Measurements from ENCODE around the gene NCOR1. TPM values are rescaled to one million over a fixed set of nuclear protein-coding genes. Genes with fewer than 3 reads are reported as not detected.

NCOR1 gene
- 98.4 and 111 TPM in 2 replicates for total RNA-seq

GRCh38 chr17:16215273-16215964 is at the start of gene NCOR1:
TSS of gene NCOR1 (minus strand) at chr17:16215534. CDS start at chr17:16194569, 20,965 bp downstream.

GRCh38 chr17:16217002-16217635 is 1.8 kb upstream of the NCOR1 start, which contains the start of gene PIGL:
TSS of gene PIGL (plus strand) at chr17:16217210. CDS start at chr17:16217227, 17 bp downstream.

GRCh38 chr17:15999141-15999973 is 216.0 kb downstream of the NCOR1 start, which contains the start of the genes TTC19 and ZSWIM7:
TSS of gene TTC19 (plus strand) at chr17:15999824. CDS start at chr17:15999849, 25 bp downstream.
TSS of gene ZSWIM7 (minus strand) at chr17:15999704. CDS start at chr17:15999594, 110 bp downstream.

Small RNAs within 50 kb of the gene (small RNA-seq; reads per million reads assigned to genes)
- gene RNU6-314P (not detected), gene RNU6-862P (not detected)

Other genes with a start within 250 kb of the NCOR1 start
- gene ZSWIM7, start 215.8 kb downstream of the NCOR1 start, total RNA-seq: 14.4 and 17.1 TPM in 2 replicates
- 31.1 and 34.8 TPM in 2 replicates for gene TTC19, start 215.7 kb downstream of the NCOR1 start, total RNA-seq
- gene PIGL, start 1.7 kb upstream of the NCOR1 start, total RNA-seq: 20.4 and 29.0 TPM in 2 replicates
- gene CENPV, start 137.9 kb upstream of the NCOR1 start, total RNA-seq: 3.3 and 4.5 TPM in 2 replicates
- gene UBB, start 165.6 kb upstream of the NCOR1 start, total RNA-seq: 1,186 and 1,336 TPM in 2 replicates
- gene TRPV2, start 200.0 kb upstream of the NCOR1 start, total RNA-seq: 21.7 and 41.8 TPM in 2 replicates

All from articular chondrocyte of knee joint (primary cell).